HUES64 (cell line): ENCODE data around the gene FAM25C.
"Not testable (repeated sequence)": the region's sequence is repeated elsewhere in the genome, so short reads cannot be mapped to it uniquely, and the experiment has no call there.

Experiments
- H3K27ac ChIP-seq: 2 replicates; pipeline ENCODE4 v1.7.0; 2013; ENCODE audit warnings: low read depth, low read length, inconsistent platforms
- H3K27me3 ChIP-seq: 2 replicates; pipeline ENCODE4 v1.6.1; 2013; ENCODE audit warnings: mild to moderate bottlenecking, low read length; ENCODE audit not compliant: insufficient read depth
- H3K36me3 ChIP-seq: 2 replicates; pipeline ENCODE4 v1.6.1; 2013; ENCODE audit warnings: mild to moderate bottlenecking, low read length; ENCODE audit not compliant: insufficient read depth
- H3K4me1 ChIP-seq: 2 replicates; pipeline ENCODE4 v1.6.1; 2013; ENCODE audit warnings: mild to moderate bottlenecking, low read length, moderate library complexity; ENCODE audit not compliant: insufficient read depth
- H3K4me3 ChIP-seq: 2 replicates; pipeline ENCODE4 v1.5.1; 2013; ENCODE audit warnings: mild to moderate bottlenecking, low read length, moderate library complexity
- H3K9ac ChIP-seq: 2 replicates; pipeline ENCODE4 v1.6.1; 2013; ENCODE audit warnings: mild to moderate bottlenecking, low read depth, low read length
- H3K9me3 ChIP-seq: 2 replicates; pipeline ENCODE4 v1.6.1; 2013; ENCODE audit warnings: low read depth, low read length; ENCODE audit not compliant: insufficient read depth
- WGBS: fragments of 150-250, 120-280 bp; methylation state at CpG from one replicate; pipeline ENCODE4 v1.1.7; 2013; ENCODE audit warnings: missing lambda C conversion rate; 5-methylcytosine and 5-hydroxymethylcytosine counted together

Gene FAM25C

GRCh38 chr10:47986413-47987230 is 13.0 kb downstream of the FAM25C start:
- not testable (repeated sequence) for H3K4me1 ChIP-seq, H3K36me3 ChIP-seq, H3K9ac ChIP-seq, H3K27ac ChIP-seq, H3K4me3 ChIP-seq, H3K27me3 ChIP-seq, H3K9me3 ChIP-seq
- WGBS: 4% methylated on average over 7 of the region's 49 CpGs

- H3K9me3 ChIP-seq: not testable (repeated sequence)
- 88% methylated on average over 2 of the region's 3 CpGs for WGBS
Measured at GRCh38 chr10:47975409-47975808, 24.2 kb downstream of the FAM25C start.

GRCh38 chr10:47973131-47973530 is 26.5 kb downstream of the FAM25C start:
- H3K27me3 ChIP-seq, H3K4me3 ChIP-seq, H3K9me3 ChIP-seq, H3K27ac ChIP-seq, H3K36me3 ChIP-seq, H3K4me1 ChIP-seq, H3K9ac ChIP-seq: not testable (repeated sequence)

More at GRCh38 chr10:47975409-47975808, 24.2 kb downstream of the FAM25C start:
- not testable (repeated sequence) for H3K36me3 ChIP-seq, H3K27me3 ChIP-seq, H3K9ac ChIP-seq, H3K27ac ChIP-seq, H3K4me3 ChIP-seq, H3K4me1 ChIP-seq

- not testable (repeated sequence) for H3K27me3 ChIP-seq, H3K4me3 ChIP-seq, H3K9ac ChIP-seq, H3K27ac ChIP-seq, H3K36me3 ChIP-seq, H3K9me3 ChIP-seq, H3K4me1 ChIP-seq
- no CpG with 5 or more reads among the region's 2 CpGs for WGBS
Measured at GRCh38 chr10:47972077-47972476, 27.5 kb downstream of the FAM25C start.

GRCh38 chr10:47971598-47971997 is 28.0 kb downstream of the FAM25C start:
- not testable (repeated sequence) for H3K4me1 ChIP-seq, H3K27ac ChIP-seq, H3K4me3 ChIP-seq, H3K9ac ChIP-seq, H3K9me3 ChIP-seq, H3K27me3 ChIP-seq, H3K36me3 ChIP-seq
- no CpG with 5 or more reads among the region's 5 CpGs for WGBS

- H3K9me3 ChIP-seq, H3K36me3 ChIP-seq, H3K4me1 ChIP-seq, H3K9ac ChIP-seq, H3K27me3 ChIP-seq, H3K4me3 ChIP-seq, H3K27ac ChIP-seq: not testable (repeated sequence)
- 90% methylated on average over 3 of the region's 3 CpGs for WGBS
Measured at GRCh38 chr10:47970047-47970446, 29.5 kb downstream of the FAM25C start.

- not testable (repeated sequence) for H3K4me1 ChIP-seq, H3K9ac ChIP-seq, H3K36me3 ChIP-seq, H3K27ac ChIP-seq, H3K4me3 ChIP-seq, H3K27me3 ChIP-seq, H3K9me3 ChIP-seq
- WGBS: 93% methylated on average over 4 of the region's 6 CpGs
Measured at GRCh38 chr10:47968988-47969387, 30.6 kb downstream of the FAM25C start.

- H3K9ac ChIP-seq, H3K4me3 ChIP-seq, H3K27me3 ChIP-seq, H3K27ac ChIP-seq, H3K9me3 ChIP-seq, H3K4me1 ChIP-seq, H3K36me3 ChIP-seq: not testable (repeated sequence)
- WGBS: no CpG with 5 or more reads among the region's 14 CpGs
Measured at GRCh38 chr10:47964280-47965063, 35.1 kb downstream of the FAM25C start.

- not testable (repeated sequence) for H3K9ac ChIP-seq
Measured at GRCh38 chr10:47962785-47963184, 36.8 kb downstream of the FAM25C start.

GRCh38 chr10:47960699-47961098 is 38.9 kb downstream of the FAM25C start:
- WGBS: no CpG with 5 or more reads among the region's 2 CpGs
- H3K4me3 ChIP-seq: not testable (repeated sequence)

More at GRCh38 chr10:47962785-47963184, 36.8 kb downstream of the FAM25C start:
- H3K27me3 ChIP-seq, H3K36me3 ChIP-seq, H3K27ac ChIP-seq, H3K4me3 ChIP-seq, H3K9me3 ChIP-seq, H3K4me1 ChIP-seq: not testable (repeated sequence)
- no CpG with 5 or more reads among the region's 5 CpGs for WGBS

GRCh38 chr10:47959677-47960076 is 39.9 kb downstream of the FAM25C start:
- not testable (repeated sequence) for H3K9me3 ChIP-seq, H3K9ac ChIP-seq, H3K4me1 ChIP-seq, H3K27me3 ChIP-seq, H3K4me3 ChIP-seq, H3K36me3 ChIP-seq, H3K27ac ChIP-seq
- 80% methylated on average over 1 of the region's 5 CpGs for WGBS

More at GRCh38 chr10:47960699-47961098, 38.9 kb downstream of the FAM25C start:
- H3K9me3 ChIP-seq, H3K27me3 ChIP-seq, H3K36me3 ChIP-seq, H3K4me1 ChIP-seq, H3K27ac ChIP-seq, H3K9ac ChIP-seq: not testable (repeated sequence)
